GM12878 (cell line): ENCODE data around the gene TBC1D5. TPM values are rescaled to one million over a fixed set of nuclear protein-coding genes. Genes with fewer than 3 reads are reported as not detected.

ENCODE experiments used
- ATAC-seq: fragments of 200-7000 bp; cut with Tn5 transposase; 3 replicates; pipeline ENCODE4 v1.9.1; 2020; ENCODE audit warnings: mild to moderate bottlenecking, moderate library complexity
- BruUV-seq: library from RNA; stranded (reverse); fragments of 400-500 nt; replicated peaks from 2 replicates; lab custom pipeline; 2021; lab: Mats Ljungman, UMichigan
- CTCF ChIA-PET: fragments of 300-600 bp; sonication (Branson Sonifier 250); formaldehyde crosslinking; extraction: SDS; loops from one replicate; lab custom pipeline; 2021; ENCODE audit warnings: inconsistent platforms; lab: Yijun Ruan, JAX
- POLR2A ChIA-PET: fragments of 350-600 bp; formaldehyde crosslinking; extraction: SDS; loops from one replicate; lab custom pipeline; 2021; ENCODE audit warnings: inconsistent platforms; lab: Charles Lee
- RAD21 ChIA-PET: fragments of 300-600 bp; sonication (Branson Sonifier 250); formaldehyde crosslinking; loops from one replicate; lab custom pipeline; 2023; ENCODE audit warnings: antibody characterized with exemption; ENCODE audit not compliant: unreplicated experiment; lab: Charles Lee
- SMC1A ChIA-PET: fragments of 300-600 bp; sonication (Branson Sonifier 250); formaldehyde crosslinking; loops from one replicate; lab custom pipeline; 2023; ENCODE audit not compliant: unreplicated experiment, uncharacterized antibody; lab: Charles Lee
- DNase-seq: peaks from one replicate; pipeline ENCODE4 v3.0.0-alpha.2; 2011; ENCODE audit warnings: low read depth, low spot score
- FAIRE-seq: peaks from 3 replicates; lab custom pipeline; 2011; peaks lifted over from hg19 to GRCh38; lab: Jason Lieb, UNC
- H2AFZ ChIP-seq: 2 replicates; pipeline ENCODE4 v1.6.0; 2011; ENCODE audit warnings: low read depth, low read length, control low read depth; ENCODE audit not compliant: control insufficient read depth
- H3K27ac ChIP-seq: 2 replicates; pipeline ENCODE4 v1.5.1; 2011; ENCODE audit warnings: control low read depth; ENCODE audit not compliant: control insufficient read depth, insufficient read depth
- H3K27me3 ChIP-seq, 2 experiments: replicated peaks in 1 of 2; 2 replicates each; pipeline versions ENCODE4 v1.6.0 to v1.6.1; 2011; ENCODE audit warnings: low read length in 1 of 2; ENCODE audit not compliant: control insufficient read depth in 2 of 2, insufficient read depth in 2 of 2
- H3K36me3 ChIP-seq, 2 experiments: 2 replicates each; pipeline ENCODE4 v1.5.1; 2011; ENCODE audit warnings: low read length in 1 of 2; ENCODE audit not compliant: control insufficient read depth in 2 of 2, insufficient read depth in 2 of 2
- H3K4me1 ChIP-seq: 2 replicates; pipeline ENCODE4 v1.6.1; 2011; ENCODE audit warnings: mild to moderate bottlenecking, low read length, moderate library complexity, mixed read lengths; ENCODE audit not compliant: control insufficient read depth, insufficient read depth
- H3K4me2 ChIP-seq: 2 replicates; pipeline ENCODE4 v1.6.0; 2011; ENCODE audit warnings: control low read depth; ENCODE audit not compliant: control insufficient read depth, insufficient read depth
- H3K4me3 ChIP-seq: fragments of 200-600 bp; sonication (generic); 2 replicates; pipeline ENCODE4 v1.5.1; 2016
- H3K79me2 ChIP-seq: 2 replicates; pipeline ENCODE4 v1.6.0; 2011; ENCODE audit warnings: low read length; ENCODE audit not compliant: control insufficient read depth, insufficient read depth
- H3K9ac ChIP-seq: 2 replicates; pipeline ENCODE4 v1.8.0; 2011; ENCODE audit warnings: low read length, control low read depth, mixed read lengths; ENCODE audit not compliant: control insufficient read depth, insufficient read depth
- H3K9me3 ChIP-seq: replicated peaks from 3 replicates; pipeline ENCODE4 v1.5.1; 2011; ENCODE audit warnings: mild to moderate bottlenecking, low read length; ENCODE audit not compliant: control insufficient read depth, insufficient read depth
- H4K20me1 ChIP-seq: 2 replicates; pipeline ENCODE4 v1.6.0; 2011; ENCODE audit not compliant: control insufficient read depth, insufficient read depth
- BACH1 ChIP-seq: fragments of 450-650 bp; IDR thresholded peaks from 2 replicates; pipeline ENCODE4 v1.6.1; 2017; ENCODE audit warnings: mild to moderate bottlenecking, borderline replicate concordance
- BCL11A ChIP-seq: IDR thresholded peaks from 2 replicates; pipeline ENCODE4 v1.6.1; 2011; ENCODE audit warnings: low read depth, low read length
- BMI1 ChIP-seq: fragments of 450-650 bp; IDR thresholded peaks from 2 replicates; pipeline ENCODE4 v1.6.1; 2016; ENCODE audit warnings: mild to moderate bottlenecking, moderate library complexity, borderline replicate concordance
- BRCA1 ChIP-seq: IDR thresholded peaks from 2 replicates; pipeline ENCODE4 v1.6.1; 2011; ENCODE audit warnings: low read depth, low read length, improper control_type of control experiment
- CREM ChIP-seq: IDR thresholded peaks from 2 replicates; pipeline ENCODE4 v1.6.1; 2014; ENCODE audit warnings: antibody characterized with exemption, low read depth
- MEF2B ChIP-seq: fragments of 450-650 bp; IDR thresholded peaks from 2 replicates; pipeline ENCODE4 v1.6.1; 2018; ENCODE audit warnings: mild to moderate bottlenecking, moderate library complexity; ENCODE audit not compliant: partially characterized antibody, poor library complexity, severe bottlenecking
- NR2F1 ChIP-seq: fragments of 450-650 bp; conservative IDR thresholded peaks from 2 replicates; pipeline ENCODE4 v1.6.1; 2017; ENCODE audit warnings: mild to moderate bottlenecking
- RUNX3 ChIP-seq: IDR thresholded peaks from 2 replicates; pipeline ENCODE4 v1.6.1; 2012; ENCODE audit warnings: low read length, inconsistent platforms
- SMAD5 ChIP-seq: IDR thresholded peaks from 2 replicates; pipeline ENCODE4 v1.6.1; 2016; ENCODE audit warnings: antibody characterized with exemption, low read depth
- SMARCA5 ChIP-seq: fragments of 450-650 bp; IDR thresholded peaks from 2 replicates; pipeline ENCODE4 v1.6.1; 2017; ENCODE audit warnings: mild to moderate bottlenecking
- SMC3 ChIP-seq: IDR thresholded peaks from 2 replicates; pipeline ENCODE4 v1.6.1; 2011; ENCODE audit warnings: low read length, improper control_type of control experiment, borderline replicate concordance
- TARDBP ChIP-seq: IDR thresholded peaks from 2 replicates; pipeline ENCODE4 v1.6.1; 2016; ENCODE audit warnings: borderline replicate concordance
- ZSCAN29 ChIP-seq: fragments of 450-650 bp; IDR thresholded peaks from 2 replicates; pipeline ENCODE4 v1.6.1; 2017; ENCODE audit warnings: mild to moderate bottlenecking, moderate library complexity
- WGBS: methylation state at CpG from one replicate; pipeline ENCODE4 v1.1.6; 2016; ENCODE audit warnings: low lambda C conversion rate; ENCODE audit not compliant: insufficient replicate concordance, insufficient coverage; ENCODE audit errors: missing lambda C conversion rate; 5-methylcytosine and 5-hydroxymethylcytosine counted together
- in situ Hi-C: fragments of 300-500 bp; cut with MboI; formaldehyde crosslinking; loops from 9 replicates; pipeline ENCODE4 v1.14.3; 2018; ENCODE audit warnings: mixed read lengths
- intact Hi-C: fragments of 100-400 bp; cut with micrococcal nuclease; formaldehyde crosslinking; loops from one replicate; pipeline ENCODE4 v1.14.2; 2022; ENCODE audit not compliant: unreplicated experiment
- polyA plus RNA-seq, 11 experiments: library from polyadenylated mRNA; depleted of rRNA in 4 of 11; unstranded in 6 of 11; stranded (reverse) in 5 of 11; fragments of >200 nt; fragmentation: Nextera tagmentation in 4 of 11; fragmentation: Illumina TruSeq in 1 of 11; extraction: Ambion mirVana in 4 of 11; extraction: Trizol in 1 of 11; gene quantifications; 1 replicate in 1 of 11; 2 replicates in 10 of 11; pipeline versions ENCODE4 v1.2.1 to v1.2.3, GENCODE V29; 2011 to 2016; ENCODE audit warnings: inconsistent platforms in 2 of 11, missing spikeins in 2 of 11, low read depth in 1 of 11
- total RNA-seq, 4 experiments: library from RNA; depleted of rRNA in 3 of 4; stranded (reverse); fragments of >200 nt in 3 of 4; fragmentation: Illumina TruSeq in 1 of 4; extraction: Trizol in 1 of 4; gene quantifications; 2 replicates each; pipeline versions ENCODE4 v1.2.1 to v1.2.3, GENCODE V29; 2013 to 2021
- TF ChIP-seq, protein P1 (sequence below): IDR thresholded peaks from 2 replicates; pipeline ENCODE4 v1.6.1; 2012; ENCODE audit warnings: low read length, inconsistent platforms
- TF ChIP-seq, protein P2 (sequence below): fragments of 450-650 bp; IDR thresholded peaks from 2 replicates; pipeline ENCODE4 v1.6.1; 2016; ENCODE audit warnings: mild to moderate bottlenecking

Gene TBC1D5
- total and polyA plus RNA-seq, 10 of the 15 experiments (the other 5 are each of a cell fraction or from before 2014, with no cell fraction given) = 5.5 to 61.0 (median 43.8) TPM

DNA sequence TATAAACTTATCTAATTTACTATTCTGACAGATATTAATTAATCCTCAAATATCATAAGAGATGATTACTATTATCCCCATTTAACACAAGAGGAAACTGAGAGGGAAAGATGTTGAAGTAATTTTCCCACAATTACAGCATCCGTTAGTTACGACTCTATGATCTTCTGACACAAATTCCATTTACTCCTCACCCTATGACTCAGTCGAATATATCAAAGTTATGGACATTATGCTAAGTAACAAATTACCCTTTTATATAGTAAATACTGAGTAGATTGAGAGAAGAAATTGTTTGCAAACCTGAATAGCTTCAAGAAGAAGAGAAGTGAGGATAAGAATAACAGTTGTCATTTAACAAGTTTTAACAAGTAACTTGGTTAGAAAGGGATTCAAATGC lies 340.0 kb downstream of the TBC1D5 start (continued):
- TF ChIP-seq SMAD5 (no peak), BRCA1 (no peak), TARDBP (no peak), BCL11A (no peak), ZSCAN29 (no peak), CREM (no peak), MEF2B (no peak), SMC3 (no peak), RUNX3 (no peak)
- TF ChIP-seq, protein P1, sequence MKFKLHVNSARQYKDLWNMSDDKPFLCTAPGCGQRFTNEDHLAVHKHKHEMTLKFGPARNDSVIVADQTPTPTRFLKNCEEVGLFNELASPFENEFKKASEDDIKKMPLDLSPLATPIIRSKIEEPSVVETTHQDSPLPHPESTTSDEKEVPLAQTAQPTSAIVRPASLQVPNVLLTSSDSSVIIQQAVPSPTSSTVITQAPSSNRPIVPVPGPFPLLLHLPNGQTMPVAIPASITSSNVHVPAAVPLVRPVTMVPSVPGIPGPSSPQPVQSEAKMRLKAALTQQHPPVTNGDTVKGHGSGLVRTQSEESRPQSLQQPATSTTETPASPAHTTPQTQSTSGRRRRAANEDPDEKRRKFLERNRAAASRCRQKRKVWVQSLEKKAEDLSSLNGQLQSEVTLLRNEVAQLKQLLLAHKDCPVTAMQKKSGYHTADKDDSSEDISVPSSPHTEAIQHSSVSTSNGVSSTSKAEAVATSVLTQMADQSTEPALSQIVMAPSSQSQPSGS = no peak

DNA sequence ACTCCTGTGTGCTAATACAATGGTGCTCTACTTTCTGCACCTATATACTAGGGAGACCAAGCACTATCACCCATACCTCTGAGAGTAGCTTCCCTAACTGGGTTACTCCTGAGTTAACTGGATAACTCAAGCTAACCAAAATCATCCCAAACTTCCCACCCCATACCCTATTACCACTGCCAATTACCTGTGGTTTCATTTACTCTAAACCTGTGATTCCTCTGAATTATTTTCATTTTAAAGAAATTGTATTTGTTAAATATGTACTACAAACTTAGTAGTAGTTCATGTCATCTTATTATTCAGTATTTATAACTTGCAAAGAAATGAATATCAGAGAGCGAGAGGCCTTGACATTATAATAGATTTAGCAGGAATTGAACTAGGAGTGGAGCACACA lies 340.5 kb downstream of the TBC1D5 start:
- H3K9me3 ChIP-seq = no peaks in the 10 kb centered on the region
- no TSS peak for BruUV-seq
- no peak overlapping the region for H3K4me2 ChIP-seq
- peaks cover 0 to 2% of the 10 kb centered on the region in 2 experiments; a peak in 1 of 4 replicates for H3K36me3 ChIP-seq
- FAIRE-seq (no peak), DNase-seq (no peak), ATAC-seq (no peak)
- ChIA-PET POLR2A (no interaction called here), CTCF (interaction anchor here (4.4 kb wide), 1 partner anchor 12 kb away, joined by 21 read pairs; no protein-coding TSS in a partner anchor), RAD21 (no interaction called here), SMC1A (interaction anchor here (0.6 kb wide), 1 partner anchor 166 kb away, joined by 4 read pairs; no protein-coding TSS in a partner anchor)
- H3K4me1 ChIP-seq = peaks cover 15% of the 10 kb centered on the region
- intact Hi-C loops = no loop called here
- H3K9ac ChIP-seq = no peak overlapping the region
- H2AFZ ChIP-seq = no peak overlapping the region
- in situ Hi-C loops = loop anchor here (5.0 to 10.0 kb wide), 2 partner anchors 140 to 797 kb away; partner anchors contain the start of gene DAZL
- H3K27ac ChIP-seq = no peak overlapping the region
- 58% methylated on average over 1 of the region's 1 CpG for WGBS
- TF ChIP-seq, protein P2, sequence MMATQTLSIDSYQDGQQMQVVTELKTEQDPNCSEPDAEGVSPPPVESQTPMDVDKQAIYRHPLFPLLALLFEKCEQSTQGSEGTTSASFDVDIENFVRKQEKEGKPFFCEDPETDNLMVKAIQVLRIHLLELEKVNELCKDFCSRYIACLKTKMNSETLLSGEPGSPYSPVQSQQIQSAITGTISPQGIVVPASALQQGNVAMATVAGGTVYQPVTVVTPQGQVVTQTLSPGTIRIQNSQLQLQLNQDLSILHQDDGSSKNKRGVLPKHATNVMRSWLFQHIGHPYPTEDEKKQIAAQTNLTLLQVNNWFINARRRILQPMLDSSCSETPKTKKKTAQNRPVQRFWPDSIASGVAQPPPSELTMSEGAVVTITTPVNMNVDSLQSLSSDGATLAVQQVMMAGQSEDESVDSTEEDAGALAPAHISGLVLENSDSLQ = no peak
- no peak for TF ChIP-seq BACH1
- TF ChIP-seq NR2F1 = no peak
- no peak for TF ChIP-seq BMI1
- no peak for TF ChIP-seq SMARCA5
- no peaks in the 10 kb centered on the region for H3K79me2 ChIP-seq
- no peak overlapping the region for H3K4me3 ChIP-seq
- no peaks in the 10 kb centered on the region for H3K27me3 ChIP-seq
- H4K20me1 ChIP-seq = no peaks in the 10 kb centered on the region
